NAMALWA (cell line): ENCODE results near the gene SACM1L.
A peak's percentile ranks its signal among the peaks of the same experiment; 100 is the strongest.
"Not testable (repeated sequence)": the region's sequence is repeated elsewhere in the genome, so short reads cannot be mapped to it uniquely, and the experiment has no call there.

Experiments used
- DNase-seq: peaks from one replicate; pipeline ENCODE4 v3.0.0-alpha.2; 2015; ENCODE audit warnings: low spot score

The SACM1L gene

GRCh38 chr3:45741742-45742460 lies 52.7 kb downstream of the SACM1L start:
- no peak for DNase-seq

- no peak for DNase-seq
These were observed 53.4 kb downstream of the SACM1L start for GRCh38 chr3:45742461-45743089.

DNA sequence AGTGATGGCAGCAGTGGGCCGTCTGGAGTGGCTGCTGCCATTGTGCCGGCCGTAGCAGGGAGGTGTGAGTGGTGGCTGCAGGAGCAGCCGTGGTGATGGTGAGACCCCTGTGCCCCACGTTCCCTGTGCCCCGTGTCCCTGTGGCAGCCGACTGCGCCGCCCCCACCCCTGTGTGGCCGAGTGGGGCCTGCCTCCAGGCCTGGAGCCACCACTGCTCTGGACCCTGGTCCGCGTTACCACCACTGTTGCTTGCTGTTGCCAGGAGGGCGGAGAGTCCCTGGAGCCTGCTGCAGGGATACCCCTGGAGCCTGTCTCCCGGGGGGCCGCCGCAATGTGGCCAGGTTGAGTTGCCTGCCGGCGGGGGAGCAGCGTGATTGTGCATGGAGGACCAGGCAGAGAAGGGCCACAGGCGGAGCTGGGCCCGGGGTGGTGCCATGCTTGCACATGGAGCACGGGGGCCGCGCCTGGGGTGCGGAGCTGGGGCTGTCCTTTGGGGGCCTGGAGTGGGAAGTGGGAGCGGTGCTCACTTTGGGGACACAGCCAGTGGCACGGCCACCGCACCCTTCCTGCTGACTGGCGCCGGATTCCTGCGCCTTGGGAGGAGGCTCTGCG lies 57.1 kb downstream of the SACM1L start:
- DNase-seq, result no peak

DNA sequence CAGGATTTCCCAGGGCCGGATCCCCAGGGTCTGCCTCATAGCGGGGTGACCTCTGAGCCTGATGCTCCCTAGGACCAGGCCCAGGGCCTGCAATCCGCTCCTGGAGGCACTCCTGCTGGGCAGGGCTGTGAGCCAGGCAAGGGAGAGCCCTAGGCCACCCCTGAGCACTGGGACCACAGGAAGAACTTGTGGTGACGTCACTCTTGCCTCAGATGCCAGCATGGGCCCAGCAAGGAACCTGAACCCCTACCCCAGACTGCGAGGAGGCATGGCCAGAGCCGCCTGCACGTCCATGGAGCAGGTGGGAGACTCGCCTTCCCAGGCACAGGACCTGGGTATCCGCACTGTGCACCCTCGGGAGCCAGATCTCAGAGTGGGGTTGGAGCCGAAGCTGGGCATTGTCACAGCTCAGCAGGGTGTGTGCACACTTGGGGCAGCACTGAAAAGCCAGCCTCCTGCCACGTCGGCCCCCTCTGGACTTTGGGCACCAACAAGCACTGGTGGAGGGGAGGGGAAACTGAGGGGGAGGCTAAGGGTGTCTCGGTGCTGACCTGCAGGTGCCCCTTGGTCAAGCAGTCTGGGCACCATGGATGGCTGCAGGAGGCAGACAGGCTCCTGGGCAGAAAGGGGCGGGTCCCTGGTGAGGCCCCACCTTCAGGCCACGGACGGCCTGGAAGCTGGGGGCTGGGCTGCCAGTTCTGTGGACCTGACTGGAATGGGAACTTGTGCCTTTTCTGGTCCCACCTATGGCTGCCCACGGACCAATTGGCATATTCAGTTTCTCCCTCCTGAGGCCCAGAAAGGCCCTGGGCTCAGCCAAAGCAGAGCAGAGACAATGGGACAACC lies 57.8 kb downstream of the SACM1L start:
- no peak for DNase-seq

- DNase-seq, result no peak
These were observed 58.9 kb downstream of the SACM1L start for GRCh38 chr3:45748068-45748467.

DNA sequence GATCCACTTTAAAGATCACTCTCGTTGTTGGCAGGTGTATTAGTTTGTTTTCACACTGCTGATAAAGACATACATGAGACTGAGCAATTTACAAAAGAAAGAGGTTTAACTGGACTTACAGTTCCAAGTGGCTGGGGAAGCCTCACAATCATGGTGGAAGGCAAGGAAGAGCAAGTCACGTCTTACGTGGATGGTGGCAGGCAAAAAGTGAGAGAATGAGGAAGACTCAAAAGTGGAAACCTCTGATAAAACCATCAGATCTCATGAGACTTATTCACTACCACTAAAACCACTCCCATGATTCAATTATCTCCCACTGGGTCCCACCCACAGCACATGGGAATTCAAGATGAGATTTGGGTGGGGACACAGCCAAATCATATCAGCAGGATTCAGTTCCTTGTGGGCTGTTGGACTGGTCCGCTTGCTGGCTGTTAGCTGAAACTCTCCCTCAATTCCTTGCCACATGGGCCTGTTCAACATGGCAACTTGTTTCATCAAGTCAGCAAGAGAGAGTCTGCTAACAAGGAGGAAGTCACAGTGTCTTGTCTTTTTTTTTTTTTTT lies 59.9 kb downstream of the SACM1L start:
- DNase-seq, result not testable (repeated sequence)

GRCh38 chr3:45749880-45750279 lies 60.7 kb downstream of the SACM1L start:
- no peak for DNase-seq

- no peak for DNase-seq
These were observed 62.5 kb downstream of the SACM1L start for GRCh38 chr3:45751537-45752242.

GRCh38 chr3:45753095-45753494 lies 63.9 kb downstream of the SACM1L start:
- no peak for DNase-seq

- no peak for DNase-seq
These were observed 65.3 kb downstream of the SACM1L start for GRCh38 chr3:45754461-45754860.

DNA sequence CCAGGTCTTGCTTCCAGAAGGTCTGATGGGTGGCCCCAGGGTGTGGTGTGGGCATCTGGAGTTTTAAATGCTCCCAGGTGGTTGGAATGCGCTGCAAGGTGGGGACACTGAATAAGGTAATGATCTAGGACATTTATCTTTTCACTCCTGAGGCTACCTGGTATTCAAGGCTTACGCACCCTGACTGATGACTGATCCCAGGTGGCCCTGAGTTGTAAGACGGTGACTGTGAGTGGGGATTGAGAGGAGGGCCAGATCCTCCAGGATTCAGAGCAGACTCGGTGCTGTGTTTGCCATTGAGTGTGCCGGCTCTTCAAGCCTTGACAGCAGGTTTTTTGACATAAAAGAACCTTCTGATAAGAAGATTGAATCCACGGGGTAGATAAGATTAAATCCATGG lies 66.9 kb downstream of the SACM1L start:
- no peak for DNase-seq

- DNase-seq, result not testable (repeated sequence)
These were observed 67.9 kb downstream of the SACM1L start for GRCh38 chr3:45757141-45757540.

DNA sequence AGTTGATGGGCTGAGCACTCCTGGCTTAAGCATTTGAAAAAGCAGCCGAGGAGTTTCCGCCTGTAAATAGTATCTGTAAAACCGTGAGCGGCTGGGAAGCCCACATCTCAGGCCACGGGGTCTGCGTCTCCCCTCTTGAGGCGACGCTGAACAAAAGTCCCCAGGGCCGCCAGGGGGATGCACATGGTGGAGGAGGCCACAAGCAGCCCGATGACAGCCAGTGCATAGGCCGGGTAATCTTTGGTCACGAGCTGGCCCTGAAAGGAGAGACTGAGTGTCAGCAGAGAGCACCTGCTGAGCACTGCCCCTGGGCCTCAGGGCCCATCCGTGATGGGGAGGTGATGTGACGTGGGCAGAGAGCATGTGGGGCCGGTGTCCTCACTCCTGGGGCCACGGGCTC lies 69.7 kb downstream of the SACM1L start:
- no peak for DNase-seq

- no peak for DNase-seq
These were observed 70.7 kb downstream of the SACM1L start for GRCh38 chr3:45759851-45760250.

DNA sequence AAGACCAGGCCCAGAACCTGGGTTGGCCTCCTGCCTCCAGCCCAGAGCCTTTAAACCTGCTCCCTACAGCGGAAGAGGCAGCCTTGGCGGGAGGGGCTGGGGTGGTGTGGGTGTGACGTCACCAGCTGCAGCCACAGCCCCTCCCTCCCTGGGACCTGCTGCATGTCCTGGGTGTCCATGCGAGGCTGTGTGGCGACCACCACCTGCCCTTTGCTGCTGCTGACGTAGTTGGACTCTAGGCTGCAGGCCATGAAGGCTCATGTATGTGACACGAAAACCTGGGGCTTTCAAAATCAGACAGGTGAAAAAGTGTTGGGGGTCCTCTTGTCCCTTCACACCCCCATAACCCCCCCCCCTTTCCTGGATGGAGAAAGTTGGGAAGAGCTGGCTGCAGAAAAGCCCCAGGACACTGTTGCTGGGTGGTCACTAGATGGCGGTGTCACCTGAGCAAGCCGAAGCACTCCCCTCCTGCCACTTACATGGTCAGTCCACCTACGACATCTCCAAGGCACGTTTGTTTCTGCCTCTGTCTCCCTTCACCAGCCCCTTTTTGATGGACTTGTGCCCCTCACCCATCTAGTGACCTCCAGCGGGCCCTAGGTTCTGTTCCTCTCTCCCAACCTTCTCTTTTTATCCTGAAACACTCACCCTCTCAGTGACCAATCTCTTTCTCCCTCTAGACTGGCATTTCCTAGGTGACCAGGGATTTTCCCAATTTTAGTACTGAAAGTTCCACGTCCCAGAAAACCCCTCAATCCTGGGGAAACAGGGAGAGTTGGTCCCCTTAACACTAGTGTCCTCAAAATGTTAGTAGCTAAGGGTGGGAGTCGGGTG lies 71.9 kb downstream of the SACM1L start:
- peak; percentile 36 for DNase-seq

GRCh38 chr3:45761831-45762230 lies 72.6 kb downstream of the SACM1L start:
- DNase-seq, result no peak

DNA sequence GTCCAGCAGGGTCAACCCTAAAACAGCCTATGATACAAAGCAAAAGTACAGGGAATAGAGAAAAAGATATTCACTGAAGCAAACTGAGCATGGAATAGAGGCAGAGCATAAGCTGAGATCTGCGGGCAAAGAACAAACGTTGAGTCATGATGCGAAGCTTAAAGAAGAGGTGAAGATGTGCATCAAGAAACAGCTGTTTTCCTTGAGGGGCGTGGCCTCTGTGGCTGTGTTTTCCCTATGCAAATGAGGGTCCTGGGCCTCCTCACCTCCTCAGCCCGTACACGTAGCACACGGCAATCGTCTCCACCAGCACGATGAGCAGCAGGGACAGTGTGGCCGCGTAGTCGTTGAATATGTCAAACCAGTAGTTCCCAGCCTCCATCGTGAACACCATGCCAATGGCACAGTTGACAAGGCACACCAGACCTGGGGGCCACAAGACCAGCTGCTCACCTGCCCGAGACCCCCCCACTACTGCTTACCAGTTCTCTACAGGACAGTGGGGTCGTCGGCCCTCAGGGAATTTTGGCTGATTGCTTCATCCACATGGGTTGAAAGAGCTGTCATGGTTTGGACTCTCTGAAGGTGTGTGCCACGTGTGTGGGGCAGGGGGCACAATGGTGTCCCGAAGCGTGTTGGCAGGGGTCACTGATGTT lies 73.6 kb downstream of the SACM1L start:
- DNase-seq, result no peak

DNA sequence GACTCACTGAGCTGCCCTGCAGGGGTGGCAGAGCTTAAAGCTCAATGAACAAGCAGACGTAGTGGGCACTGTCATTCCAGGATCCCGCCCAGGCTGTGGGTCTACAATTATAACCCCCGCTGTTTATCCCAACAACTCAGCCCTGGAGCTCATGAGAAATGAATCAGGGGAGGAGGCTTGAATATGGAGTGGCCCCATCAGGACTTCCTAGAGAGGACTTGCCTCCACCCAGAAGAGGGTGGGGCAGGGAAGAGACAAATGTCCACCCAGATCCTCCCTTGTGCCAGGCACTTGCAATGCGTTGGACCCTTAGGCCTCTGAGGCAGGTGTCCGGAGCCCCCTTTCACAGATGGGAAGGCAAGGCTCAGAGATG lies 74.1 kb downstream of the SACM1L start:
- DNase-seq, result no peak

- no peak for DNase-seq
These were observed 76.2 kb downstream of the SACM1L start for GRCh38 chr3:45765266-45765851.

GRCh38 chr3:45765958-45766357 lies 76.8 kb downstream of the SACM1L start:
- no peak for DNase-seq
